Measurements from ENCODE around the gene CA10.

CA10 gene

DNA sequence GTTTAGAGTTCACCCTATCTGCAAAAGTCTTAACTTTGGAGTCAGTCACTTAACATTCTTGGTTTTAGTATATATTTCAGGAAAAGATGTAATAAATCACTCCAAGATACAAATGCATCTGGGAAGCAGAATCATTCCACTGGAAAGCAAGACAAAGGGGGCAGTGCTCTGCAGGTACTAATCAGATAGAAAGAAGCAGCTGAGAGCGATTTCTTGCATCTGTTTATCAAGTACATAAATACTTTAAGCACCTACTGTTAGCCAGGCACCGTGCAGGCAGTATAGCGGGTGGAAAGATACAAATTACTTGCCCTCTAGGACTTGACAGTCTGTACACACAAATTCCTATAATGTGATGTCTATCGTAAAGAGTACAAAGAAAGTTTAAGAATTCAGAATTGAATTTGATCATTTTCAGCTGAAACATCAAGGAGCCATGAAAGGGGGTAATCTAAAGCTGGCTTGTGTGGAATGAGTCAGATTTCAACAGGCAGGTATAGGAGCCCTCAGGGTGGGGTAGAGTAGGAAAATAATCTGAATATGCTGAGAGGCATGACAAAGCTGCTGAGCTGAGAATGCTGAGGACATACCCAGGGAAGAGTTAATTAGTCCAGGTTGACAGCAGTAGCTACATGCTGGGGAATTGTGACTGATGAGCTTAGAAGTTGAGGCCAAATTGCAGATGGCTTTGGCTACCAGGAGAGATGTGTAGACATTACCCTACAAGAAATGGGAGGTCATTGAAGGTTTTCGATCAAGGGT lies 110.2 kb downstream of the CA10 start:
- DNase-seq (ENCODE audit: low spot score), result no peak

DNA sequence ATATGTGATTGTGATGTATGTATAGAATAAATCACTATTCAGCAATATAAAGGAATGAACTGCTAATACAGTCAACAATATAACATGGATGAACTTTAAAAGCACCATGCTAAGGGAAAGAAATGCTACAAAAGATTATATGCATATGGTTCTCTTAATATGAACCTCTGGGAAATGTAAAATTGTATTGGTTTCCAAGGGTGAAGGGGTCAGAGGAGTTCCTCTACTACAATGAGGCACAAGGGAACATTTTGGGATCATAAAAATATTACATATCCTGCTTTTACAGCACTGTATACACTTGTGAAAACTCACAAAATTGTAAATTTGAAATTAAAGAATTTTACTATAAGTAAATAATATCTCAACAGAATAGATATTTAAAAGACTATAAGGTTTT lies 111.4 kb downstream of the CA10 start:
- DNase-seq (ENCODE audit: low spot score), result no peak

DNA sequence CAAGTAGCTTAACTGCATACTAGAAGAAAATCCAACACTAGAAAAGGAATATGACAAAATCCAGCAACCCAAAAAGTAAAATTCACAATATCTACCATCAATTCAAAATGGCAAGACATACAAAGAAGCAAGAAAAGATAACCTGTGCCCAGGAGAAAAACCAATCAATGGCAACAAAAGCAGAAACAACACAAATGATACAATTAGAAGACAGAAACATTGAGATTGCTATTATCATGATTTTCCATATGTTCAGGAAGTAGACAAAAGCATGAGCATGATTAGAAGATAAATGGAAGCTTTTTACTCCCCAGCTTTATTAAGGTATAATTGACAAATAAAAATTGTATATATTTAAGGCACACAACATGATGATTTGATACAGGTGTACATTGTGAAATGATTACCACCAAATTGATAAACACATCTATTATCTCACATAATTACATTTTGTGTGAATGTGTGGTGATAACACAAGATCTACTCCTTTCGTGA lies 117.3 kb downstream of the CA10 start:
- no peak for DNase-seq (ENCODE audit: low spot score)

DNA sequence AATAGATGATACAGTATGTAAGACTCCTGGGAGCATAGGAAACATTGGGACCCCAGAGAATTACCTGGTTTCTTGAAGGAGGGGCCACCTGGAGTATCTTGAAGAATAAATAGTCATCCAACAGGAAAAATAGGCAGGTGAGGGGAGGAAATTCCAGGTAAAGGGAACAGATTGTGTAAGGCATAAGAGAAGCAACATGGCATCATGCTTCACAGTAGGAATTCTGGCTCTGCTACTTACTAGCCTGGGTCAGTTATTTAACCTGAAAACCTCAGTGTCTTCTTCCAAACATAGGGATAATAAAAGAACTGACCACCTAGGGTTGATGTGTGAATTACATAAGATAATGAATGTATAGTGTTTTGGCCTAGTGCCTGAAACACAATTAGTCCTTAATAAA lies 122.1 kb downstream of the CA10 start:
- no peak for DNase-seq (ENCODE audit: low spot score)

DNA sequence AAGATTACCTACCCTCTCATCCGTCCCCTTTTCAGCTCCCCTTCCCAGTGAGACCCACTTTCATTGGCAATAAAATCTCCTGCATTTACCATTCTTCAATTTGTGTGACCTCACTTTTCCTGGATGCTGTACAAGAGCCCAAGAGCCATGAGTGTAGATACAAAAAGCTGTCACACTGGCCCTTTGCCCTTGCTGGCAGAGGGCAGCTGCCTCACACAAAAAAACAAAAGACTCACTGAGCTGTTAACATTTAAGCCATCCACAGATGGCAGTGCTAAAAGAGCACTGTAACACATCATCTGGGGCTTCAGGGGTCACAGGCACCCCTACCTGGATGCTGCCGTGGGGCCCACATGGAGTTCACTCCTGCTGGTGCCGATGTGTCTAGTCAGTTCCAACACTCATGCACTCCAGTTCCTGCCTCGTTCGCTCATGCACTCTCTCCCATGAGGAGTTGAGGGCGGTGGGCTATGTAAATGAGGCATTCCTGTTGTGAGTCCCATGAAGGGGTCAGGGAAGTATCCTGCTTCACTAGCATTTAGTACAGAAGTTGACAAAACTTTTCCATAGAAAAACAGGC lies 123.1 kb downstream of the CA10 start:
- DNase-seq (ENCODE audit: low spot score), result no peak

DNA sequence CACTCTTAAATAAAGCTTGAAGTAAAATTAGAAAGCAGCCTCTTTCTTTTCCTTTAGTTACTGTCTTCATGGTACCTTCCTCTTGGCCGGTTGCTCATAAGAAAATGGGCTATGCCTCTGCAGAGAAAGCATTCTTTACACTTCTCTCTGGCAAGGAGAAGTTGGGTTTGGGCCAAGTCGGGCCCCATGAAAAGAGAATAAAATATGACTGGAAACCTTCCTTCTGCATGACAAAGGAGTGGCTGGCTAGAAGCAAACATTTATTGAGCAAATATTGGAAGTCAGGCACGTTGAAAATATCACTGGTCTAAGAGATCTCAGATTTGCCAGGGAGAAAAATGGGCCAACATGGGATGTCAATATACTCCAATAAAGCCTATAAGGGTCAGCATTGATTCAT lies 126.1 kb downstream of the CA10 start:
- DNase-seq (ENCODE audit: low spot score), result no peak

DNA sequence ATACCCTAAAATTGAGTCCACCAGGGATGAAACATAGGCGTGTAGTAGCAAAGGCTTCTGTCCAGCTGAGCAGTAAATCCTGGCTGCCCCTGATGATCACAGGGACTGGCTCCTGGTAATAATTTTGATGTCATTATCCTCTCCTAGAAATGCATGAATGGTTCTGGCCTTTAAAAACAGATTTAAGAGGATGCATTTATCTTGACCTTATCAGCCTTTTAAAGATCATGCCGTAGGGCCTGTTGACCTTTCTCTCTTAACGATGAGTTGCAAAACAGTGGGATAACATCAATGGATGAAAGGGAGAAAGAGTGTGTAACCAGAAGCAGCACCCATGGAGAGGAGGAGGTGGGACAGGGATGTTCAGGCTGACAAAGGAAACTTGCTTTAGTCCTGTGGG lies 128.5 kb downstream of the CA10 start:
- DNase-seq (ENCODE audit: low spot score), result no peak

DNA sequence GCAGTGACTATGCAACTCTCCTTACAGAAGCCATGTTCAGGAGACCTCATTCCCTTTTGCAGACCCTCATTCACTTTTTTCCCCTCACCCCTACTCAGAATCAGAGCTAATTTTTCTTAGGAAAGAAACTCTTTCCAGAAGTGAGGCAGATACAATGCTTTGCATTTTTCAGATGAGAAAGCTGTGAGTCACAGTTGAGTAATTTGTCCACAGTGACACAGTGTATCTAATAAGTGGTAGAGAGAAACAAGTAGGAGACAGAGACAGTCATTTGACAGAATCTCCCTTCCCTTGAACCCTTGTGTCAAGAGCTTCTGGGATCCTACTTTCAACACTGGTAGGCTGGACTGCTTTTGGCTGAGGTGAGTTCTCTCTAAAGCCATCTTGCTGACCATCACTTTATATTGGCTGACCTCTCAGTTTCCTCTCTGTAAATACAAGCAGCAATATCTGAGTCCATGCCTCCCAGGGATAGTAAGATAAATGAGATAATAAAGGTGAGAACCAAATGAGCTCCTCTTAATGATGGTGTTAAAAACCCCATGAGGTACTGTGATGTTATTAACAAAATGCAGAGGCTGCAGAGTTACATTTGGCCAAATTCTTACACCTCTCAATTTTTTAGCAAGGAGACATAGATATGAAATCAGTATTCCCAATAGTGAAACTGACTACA lies 130.8 kb downstream of the CA10 start:
- DNase-seq (ENCODE audit: low spot score), result no peak

DNA sequence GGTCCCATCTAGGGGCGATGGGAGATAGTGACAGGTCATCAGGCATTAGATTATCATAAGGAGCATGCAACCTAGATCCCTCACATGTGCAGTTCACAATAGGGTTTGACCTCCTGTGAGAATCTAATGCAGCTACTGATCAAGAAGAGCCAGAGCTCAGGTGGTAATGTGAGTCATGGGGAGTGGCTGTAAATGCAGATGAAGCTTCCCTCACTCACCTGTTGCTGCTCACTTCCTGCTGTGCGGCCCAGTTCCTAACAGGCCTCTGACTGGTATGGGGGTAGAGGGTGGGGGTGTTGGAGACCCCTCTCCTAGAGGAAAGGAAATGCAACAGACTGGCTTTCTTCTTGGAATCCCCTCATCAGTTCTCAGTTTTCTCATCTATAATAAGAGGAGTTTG lies 131.4 kb downstream of the CA10 start:
- no peak for DNase-seq (ENCODE audit: low spot score)

DNA sequence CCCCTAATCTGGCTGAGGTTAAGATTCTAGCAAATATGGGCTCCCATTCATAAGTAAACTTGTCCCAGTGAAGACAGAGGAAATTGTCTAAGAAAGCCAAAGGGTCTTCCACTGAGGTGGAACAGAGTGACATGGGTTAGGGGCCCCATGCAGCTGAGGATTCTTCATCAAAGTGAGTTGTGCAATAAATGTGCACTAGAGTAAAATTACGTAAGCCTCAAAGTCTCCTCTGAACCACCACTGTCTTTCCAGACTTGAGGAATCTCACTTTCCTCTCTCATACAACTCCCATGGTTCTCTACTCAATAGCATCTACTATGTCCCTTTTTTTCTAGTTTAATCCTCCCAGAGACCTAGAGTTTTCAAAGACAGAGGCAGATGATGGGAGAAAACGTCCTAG lies 132.4 kb downstream of the CA10 start:
- DNase-seq (ENCODE audit: low spot score), result no peak

DNA sequence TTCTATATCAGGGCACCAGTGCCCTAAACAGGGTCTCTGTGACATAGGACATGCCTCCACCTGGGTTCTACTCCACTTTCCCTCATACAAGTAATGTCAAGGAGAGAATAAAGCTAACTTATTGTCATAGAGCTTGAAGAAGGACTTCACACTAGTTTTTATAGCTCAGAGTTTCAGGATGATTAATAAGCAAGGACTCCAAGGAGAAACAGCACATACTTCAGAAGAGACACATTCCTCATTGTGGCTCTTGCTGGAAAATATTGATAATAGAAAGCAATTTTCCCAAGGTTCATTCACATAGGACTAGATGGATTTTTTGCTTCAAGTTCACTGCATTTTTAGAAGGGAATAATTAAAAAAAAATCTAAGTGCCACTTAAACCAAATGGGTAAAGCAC lies 133.3 kb downstream of the CA10 start:
- no peak for DNase-seq (ENCODE audit: low spot score)

DNA sequence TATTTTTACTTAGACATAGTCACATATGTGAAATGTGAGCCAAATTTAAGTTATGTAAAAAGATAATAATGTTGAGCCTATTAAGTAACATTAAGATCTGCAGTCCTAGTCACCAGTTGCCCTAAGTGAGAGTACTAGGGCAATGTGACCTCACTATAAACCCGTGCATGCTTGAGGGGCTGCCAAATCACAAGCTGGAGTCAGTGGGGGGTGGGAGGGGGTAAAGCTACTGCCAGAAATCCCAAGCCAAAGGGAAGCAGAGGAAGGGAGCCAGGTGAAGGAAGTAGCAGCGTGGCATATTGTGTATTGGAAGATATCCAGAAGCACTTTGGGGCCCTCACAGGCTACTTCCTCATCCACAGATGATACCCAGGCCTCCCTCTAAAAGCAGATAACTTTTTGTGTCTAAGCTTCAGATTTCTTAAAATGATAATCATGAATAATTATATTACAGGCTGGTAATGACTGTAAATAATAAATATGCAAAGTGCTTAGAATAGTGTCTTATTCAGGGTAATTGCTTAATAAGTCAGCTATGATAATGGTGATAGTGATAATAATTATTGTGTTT lies 134.1 kb downstream of the CA10 start:
- DNase-seq (ENCODE audit: low spot score), result no peak

DNA sequence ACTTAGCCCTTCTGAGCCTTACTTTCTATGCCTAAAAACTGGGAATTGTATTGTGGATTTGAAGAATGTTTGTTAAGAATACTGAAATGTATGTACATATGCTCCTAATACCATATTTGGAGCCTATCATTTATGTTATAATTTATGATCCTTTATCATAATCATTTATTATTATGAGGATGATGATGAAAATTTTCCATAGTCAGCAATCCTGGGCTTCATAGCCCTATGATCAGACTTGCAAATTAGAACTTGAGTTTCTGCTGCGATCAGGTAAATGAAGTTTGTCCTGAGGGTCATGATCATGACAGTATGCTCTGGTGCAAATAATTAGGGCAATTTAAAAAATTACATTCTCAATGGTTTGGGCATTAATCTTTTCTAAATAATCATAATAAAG lies 147.4 kb downstream of the CA10 start:
- no peak for DNase-seq (ENCODE audit: low spot score)

DNA sequence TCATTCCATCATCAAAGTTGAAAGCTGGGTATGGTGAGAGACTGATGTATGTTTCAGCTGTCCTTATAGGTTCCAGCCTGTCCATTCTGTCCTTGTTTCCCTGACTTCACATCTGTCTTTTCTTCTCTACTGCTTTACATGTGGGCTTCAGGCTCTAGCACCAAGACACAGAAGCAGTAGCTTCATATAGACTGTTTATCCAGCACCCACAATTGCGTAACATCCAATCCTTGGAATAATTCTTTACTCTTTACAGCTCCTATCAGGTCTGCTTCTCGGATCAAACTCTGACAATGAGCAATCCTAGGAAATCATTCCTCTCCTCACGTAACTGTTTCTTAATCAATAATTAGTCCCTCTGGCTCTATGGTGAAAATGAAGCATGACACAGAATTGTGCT lies 158.9 kb downstream of the CA10 start:
- no peak for DNase-seq (ENCODE audit: low spot score)

DNA sequence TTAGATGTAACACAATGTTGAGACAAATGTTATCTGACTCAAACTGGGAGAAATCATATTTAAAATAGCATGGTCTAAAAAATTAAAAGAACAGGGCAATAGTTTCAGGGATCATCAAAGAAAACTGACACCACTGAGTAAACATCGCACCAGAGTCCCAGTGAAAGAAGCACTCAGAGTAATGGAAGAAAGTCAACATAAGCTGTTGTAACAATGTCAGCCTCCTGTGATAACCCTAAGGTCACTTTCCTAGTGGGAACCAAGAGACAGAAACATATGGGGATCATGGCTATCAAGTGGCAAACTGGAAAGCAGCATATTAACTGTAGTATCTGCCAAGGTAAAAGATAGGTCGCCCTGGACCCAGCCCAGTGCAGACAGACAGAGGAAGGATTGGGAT lies 160.8 kb downstream of the CA10 start:
- no peak for DNase-seq (ENCODE audit: low spot score)

DNA sequence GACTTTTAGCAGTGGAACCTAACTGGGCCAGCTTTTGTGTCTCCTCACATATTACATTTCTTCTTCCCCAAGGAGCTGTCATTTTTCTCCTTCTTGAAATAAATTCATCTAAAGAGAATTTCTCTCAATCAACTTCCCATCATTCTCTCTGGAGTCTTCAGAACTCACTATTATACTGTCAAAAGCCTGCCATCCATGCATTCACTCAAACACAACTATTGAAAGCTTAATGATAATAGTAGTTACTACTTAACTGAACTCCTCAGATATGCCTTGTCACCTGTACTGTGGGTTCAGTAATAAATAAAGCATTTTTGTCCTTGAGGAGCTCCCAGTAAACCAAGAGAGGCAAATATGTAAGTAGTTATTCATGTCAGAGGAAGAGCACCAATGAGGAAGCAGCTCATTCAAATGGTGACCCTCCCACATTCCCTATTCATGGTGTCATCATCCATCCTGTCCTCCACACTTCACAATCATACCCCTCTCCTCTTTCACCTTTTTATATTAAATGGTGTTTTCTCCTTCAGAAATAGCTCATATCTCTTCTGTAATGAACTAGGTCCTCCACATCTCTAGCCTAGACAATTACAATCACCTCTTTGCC lies 162.6 kb downstream of the CA10 start:
- DNase-seq (ENCODE audit: low spot score), result no peak

DNA sequence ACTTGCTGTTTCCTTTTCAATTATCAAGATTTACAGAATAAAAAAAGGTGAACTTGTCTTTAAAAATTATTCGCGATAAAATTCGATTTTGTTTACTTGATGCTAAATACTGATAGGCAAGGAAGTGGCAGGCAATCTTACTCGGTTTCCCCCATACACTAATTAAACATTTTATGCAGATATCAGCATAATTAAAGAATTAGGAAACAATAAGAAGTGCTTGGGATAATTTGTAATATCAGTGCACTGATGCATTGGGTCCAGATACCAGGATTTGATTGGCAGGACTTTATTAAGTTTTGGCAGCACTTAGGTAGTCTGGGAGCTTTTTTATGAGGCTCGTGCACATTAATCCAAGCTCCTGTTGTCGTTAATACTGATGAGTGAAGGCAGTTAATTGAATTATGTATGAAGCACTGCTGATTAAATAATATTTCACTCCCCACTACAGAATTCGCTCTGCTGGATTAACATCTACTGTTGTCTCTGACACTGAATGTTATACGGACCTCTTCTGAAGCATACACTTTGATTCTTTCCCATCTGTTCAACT lies 165.6 kb downstream of the CA10 start:
- DNase-seq (ENCODE audit: low spot score), result no peak

DNA sequence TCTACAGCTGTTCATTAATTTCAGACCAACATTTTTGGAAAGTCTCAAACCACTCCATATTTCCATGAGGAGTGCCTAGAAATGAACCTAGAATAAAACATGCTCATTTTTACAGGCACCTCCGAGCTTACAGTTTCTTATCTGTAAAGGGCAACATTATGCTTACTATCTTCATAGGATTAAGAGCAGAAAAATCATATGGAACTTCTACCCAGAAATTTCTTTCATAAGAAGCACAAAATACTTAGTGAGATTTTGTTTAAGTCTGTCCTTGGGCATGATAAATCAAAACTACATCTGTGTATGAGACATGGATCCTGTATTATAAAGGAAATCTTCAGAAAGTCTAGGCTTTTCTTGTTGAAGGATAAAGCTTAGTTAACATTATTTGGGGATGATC lies 187.4 kb downstream of the CA10 start:
- DNase-seq (ENCODE audit: low spot score), result no peak

DNA sequence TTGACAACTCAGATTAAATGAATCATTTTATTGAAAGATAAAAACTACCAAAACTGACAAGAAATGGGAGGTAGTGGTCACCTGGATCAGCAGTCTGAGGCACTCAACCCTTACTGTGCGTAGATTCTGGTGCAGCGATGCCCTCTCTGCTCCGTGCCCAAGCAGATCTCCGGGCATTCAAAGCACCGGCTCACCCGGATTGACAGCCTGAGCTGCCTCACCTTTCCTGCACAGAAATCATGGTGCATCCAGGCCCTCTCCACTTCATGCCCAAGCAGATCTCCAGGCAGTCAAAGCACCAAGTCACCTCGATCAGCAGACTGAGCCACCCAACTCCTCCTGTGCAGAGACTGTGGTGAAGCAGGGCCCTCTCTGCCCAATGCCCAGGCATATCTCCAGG lies 196.8 kb downstream of the CA10 start:
- DNase-seq (ENCODE audit: low spot score), result no peak

DNA sequence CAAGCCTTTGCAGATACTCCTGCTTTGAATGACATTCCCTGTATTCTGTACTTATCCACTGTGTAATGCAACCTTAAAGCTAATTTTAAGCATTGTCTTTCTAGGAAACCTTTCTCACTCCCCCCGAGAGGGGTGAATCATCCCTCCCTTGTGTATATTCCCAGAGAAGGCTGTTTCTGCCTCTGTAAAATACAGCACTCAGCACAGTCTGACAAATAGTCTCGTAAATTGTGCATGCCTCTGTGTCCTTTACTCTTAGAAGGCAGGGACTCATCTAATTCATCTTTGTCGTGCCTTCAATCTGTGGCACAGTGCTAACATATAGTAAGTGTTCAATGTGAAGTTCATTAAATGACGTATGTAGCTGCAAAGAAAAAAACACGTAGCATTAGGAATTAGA lies 200.7 kb downstream of the CA10 start:
- no peak for DNase-seq (ENCODE audit: low spot score)

DNA sequence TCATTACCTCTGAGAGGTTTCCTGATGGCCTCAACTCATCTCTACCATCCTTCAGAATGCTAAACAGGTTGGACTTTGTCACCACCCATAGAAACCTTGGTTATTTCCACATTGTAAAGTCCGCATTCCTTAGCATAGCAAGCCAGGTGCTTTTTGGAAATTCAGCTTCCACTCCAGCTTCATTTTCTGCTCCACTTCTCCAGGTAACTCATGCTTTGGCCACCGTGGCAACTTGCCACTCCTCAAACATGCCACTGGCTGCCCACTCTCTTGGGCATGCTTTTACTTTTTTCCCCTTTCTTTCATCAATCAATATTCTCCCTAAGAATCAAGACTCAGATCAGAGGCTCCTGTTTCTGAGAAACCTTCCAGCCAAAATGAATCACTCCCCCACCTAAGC lies 203.3 kb downstream of the CA10 start:
- DNase-seq (ENCODE audit: low spot score), result no peak

DNA sequence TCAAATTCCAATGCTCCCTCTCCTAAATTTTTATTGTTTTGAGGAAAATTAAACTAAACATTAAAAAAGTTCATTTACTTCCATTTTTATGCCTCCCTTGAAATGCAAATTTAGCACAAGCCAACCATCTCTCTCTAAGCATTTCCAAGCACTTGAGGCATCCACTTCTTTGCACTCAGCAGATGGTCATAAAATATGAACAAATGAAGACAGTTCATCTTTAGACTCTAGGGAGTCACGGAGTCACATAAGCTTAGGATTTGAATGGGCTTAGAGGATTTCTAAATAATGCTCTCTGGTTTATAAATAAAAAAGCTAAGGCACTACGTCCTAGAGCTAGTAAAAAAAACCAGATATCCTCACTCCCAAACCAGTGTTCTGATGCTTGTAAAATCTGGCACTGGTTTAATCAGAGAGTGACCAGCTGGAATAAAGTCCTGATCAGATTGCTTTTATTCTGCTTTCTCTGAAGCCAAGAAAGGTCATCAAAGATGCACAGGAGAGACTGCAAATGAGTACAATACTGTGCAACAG lies 204.2 kb downstream of the CA10 start:
- DNase-seq (ENCODE audit: low spot score), result no peak

All from kidney capillary endothelial cell (primary cell).